ENCODE data around the gene ADAMTSL3. TPM values are rescaled to one million over a fixed set of nuclear protein-coding genes. Genes with fewer than 3 reads are reported as not detected.
"Not testable (repeated sequence)": the region's sequence is repeated elsewhere in the genome, so short reads cannot be mapped to it uniquely, and the experiment has no call there.

ADAMTSL3 gene
- total RNA-seq, 8 experiments from 2014 or later: 0.08 to 53.7 (median 0.32) TPM

GRCh38 chr15:84081391-84082168, 427.7 kb downstream of the ADAMTSL3 start:
- Histone ChIP-seq H3K4me3 (peak overlapping the region in 1 of 5 donors; percentile 60), H3K27ac (no peak overlapping the region), H3K4me1 (replicated peaks in 1 of 2) (peaks cover 0 to 11% of the 10 kb centered on the region in 2 donors)
- WGBS, 10 experiments: 59 to 92% (median 81%) methylated on average over 4 to 16 of the region's 16 CpGs
- no peak for ATAC-seq (replicated peaks in 6 of 8)
- in situ Hi-C loops (cut with MboI; ENCODE audit: low pct_unique_long_range_greater_than_20kb in 2 of 9, low sequenced_read_pairs in 9 of 9, unreplicated experiment in 9 of 9): no loop called here

GRCh38 chr15:84082739-84083138, 428.8 kb downstream of the ADAMTSL3 start:
- Histone ChIP-seq H3K27ac (no peak overlapping the region), H3K4me1 (replicated peaks in 1 of 2) (peaks cover 0 to 11% of the 10 kb centered on the region in 2 donors), H3K4me3 (no peak overlapping the region)
- WGBS, 10 experiments: 31 to 100% (median 68%) methylated on average over 1 to 2 of the region's 2 CpGs; no CpG with 5 or more reads in 1 of the 10 experiments
- no peak for ATAC-seq (replicated peaks in 6 of 8)
- in situ Hi-C loops (cut with MboI; ENCODE audit: low pct_unique_long_range_greater_than_20kb in 2 of 9, low sequenced_read_pairs in 9 of 9, unreplicated experiment in 9 of 9): no loop called here

GRCh38 chr15:84086071-84086470, 432.1 kb downstream of the ADAMTSL3 start:
- H3K4me3 ChIP-seq; ATAC-seq (replicated peaks in 6 of 8); in situ Hi-C loops (cut with MboI; ENCODE audit: low pct_unique_long_range_greater_than_20kb in 2 of 9, low sequenced_read_pairs in 9 of 9, unreplicated experiment in 9 of 9); H3K27ac ChIP-seq; H3K4me1 ChIP-seq (replicated peaks in 1 of 2): not testable (repeated sequence)
- WGBS, 10 experiments: 11 to 93% (median 71%) methylated on average over 3 of the region's 3 CpGs

Other genes with a start within 250 kb of the ADAMTSL3 start
- 10 to 100 TPM in 4 of 8 experiments, 1 to 10 TPM in 4; 3.7 to 22.6 (median 10.5) TPM for gene SH3GL3, start 206.8 kb upstream of the ADAMTSL3 start, total RNA-seq

All from motor neuron (in vitro differentiated cells).